Measurements from ENCODE around the gene ZNF521.

GRCh38 chr18:25074925-25075324 is 277.0 kb downstream of the ZNF521 start:
- TF ChIP-seq, protein P1, sequence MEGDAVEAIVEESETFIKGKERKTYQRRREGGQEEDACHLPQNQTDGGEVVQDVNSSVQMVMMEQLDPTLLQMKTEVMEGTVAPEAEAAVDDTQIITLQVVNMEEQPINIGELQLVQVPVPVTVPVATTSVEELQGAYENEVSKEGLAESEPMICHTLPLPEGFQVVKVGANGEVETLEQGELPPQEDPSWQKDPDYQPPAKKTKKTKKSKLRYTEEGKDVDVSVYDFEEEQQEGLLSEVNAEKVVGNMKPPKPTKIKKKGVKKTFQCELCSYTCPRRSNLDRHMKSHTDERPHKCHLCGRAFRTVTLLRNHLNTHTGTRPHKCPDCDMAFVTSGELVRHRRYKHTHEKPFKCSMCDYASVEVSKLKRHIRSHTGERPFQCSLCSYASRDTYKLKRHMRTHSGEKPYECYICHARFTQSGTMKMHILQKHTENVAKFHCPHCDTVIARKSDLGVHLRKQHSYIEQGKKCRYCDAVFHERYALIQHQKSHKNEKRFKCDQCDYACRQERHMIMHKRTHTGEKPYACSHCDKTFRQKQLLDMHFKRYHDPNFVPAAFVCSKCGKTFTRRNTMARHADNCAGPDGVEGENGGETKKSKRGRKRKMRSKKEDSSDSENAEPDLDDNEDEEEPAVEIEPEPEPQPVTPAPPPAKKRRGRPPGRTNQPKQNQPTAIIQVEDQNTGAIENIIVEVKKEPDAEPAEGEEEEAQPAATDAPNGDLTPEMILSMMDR (conservative IDR thresholded peaks at IDR 0.05; ENCODE audit: low read depth in 2 of 2) = no peak
- TF ChIP-seq EZH2 (IDR thresholded peaks at IDR 0.05; ENCODE audit: low read depth, unreplicated experiment) = no peak
- TF ChIP-seq NANOG (IDR thresholded peaks at IDR 0.05; ENCODE audit: borderline replicate concordance) = no peak
- TF ChIP-seq POLR2AphosphoS5 (IDR thresholded peaks at IDR 0.05; ENCODE audit: low read depth) = no peak
- no peak for TF ChIP-seq EZH2phosphoT487 (IDR thresholded peaks at IDR 0.05; ENCODE audit: unreplicated experiment)
- TF ChIP-seq CREB1 (CRISPR knock-in tag; IDR thresholded peaks at IDR 0.05; ENCODE audit: low read depth) = no peak
- TF ChIP-seq ETS1 (IDR thresholded peaks at IDR 0.05) = no peak

Measured in GM23338 (cell line).